Measurements from ENCODE around the gene MATN3.

The MATN3 gene

DNA sequence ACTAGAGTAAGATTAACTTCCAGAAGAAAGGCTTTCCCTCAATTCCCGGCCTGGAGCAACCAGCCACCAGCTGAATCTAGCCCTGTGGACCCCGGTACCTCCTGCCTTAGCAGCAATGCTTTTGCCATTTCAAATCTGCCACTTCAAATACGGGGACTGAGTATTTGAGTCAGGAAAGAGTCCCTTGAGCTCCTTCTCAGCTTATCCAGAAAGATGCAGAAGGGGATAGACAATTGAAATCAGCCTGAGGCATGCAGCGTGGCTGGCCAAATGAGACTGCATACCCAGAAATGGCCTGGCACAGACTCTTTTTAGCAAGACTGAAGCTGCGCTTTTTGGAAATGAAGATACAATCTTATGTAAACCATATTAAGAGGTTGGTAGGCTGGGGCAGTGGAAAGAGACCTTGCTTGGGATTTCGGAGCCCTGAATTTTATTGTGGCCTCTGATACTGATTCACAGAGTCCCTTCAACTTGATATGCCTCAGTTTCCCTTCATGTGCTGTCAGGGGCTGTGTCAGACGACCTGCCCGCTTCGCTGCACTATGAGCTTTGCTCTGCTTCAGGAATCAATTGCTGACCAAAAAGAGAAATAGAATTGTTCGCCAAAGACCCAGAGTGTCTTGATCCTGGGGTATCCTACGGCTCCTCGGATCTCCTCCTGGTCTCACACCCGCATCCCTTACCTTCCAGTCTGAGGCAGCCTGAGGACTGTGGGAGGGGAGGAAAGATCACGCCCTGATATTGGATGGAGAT is 1.0 kb downstream of the MATN3 start:
- TF ChIP-seq, protein P1, sequence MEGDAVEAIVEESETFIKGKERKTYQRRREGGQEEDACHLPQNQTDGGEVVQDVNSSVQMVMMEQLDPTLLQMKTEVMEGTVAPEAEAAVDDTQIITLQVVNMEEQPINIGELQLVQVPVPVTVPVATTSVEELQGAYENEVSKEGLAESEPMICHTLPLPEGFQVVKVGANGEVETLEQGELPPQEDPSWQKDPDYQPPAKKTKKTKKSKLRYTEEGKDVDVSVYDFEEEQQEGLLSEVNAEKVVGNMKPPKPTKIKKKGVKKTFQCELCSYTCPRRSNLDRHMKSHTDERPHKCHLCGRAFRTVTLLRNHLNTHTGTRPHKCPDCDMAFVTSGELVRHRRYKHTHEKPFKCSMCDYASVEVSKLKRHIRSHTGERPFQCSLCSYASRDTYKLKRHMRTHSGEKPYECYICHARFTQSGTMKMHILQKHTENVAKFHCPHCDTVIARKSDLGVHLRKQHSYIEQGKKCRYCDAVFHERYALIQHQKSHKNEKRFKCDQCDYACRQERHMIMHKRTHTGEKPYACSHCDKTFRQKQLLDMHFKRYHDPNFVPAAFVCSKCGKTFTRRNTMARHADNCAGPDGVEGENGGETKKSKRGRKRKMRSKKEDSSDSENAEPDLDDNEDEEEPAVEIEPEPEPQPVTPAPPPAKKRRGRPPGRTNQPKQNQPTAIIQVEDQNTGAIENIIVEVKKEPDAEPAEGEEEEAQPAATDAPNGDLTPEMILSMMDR (IDR thresholded peaks at IDR 0.05) = no peak
- no peaks in the 10 kb centered on the region for H3K9me3 ChIP-seq
- peaks cover 0 to 11% of the 10 kb centered on the region in 2 experiments for H3K4me1 ChIP-seq (ENCODE audit: control insufficient read depth in 1 of 2, insufficient read depth in 1 of 2, low read depth in 1 of 2, low read length in 1 of 2)
- no peak overlapping the region for H3K27ac ChIP-seq
- peaks cover 77% of the 10 kb centered on the region for H3K27me3 ChIP-seq
- H3K36me3 ChIP-seq = no peaks in the 10 kb centered on the region
- H3K4me3 ChIP-seq (ENCODE audit: low read depth in 1 of 2, low read length in 1 of 2) = no peak overlapping the region

- Histone ChIP-seq H3K4me1 (ENCODE audit: control insufficient read depth in 1 of 2, insufficient read depth in 1 of 2, low read depth in 1 of 2, low read length in 1 of 2) (peaks cover 0 to 11% of the 10 kb centered on the region in 2 experiments), H3K36me3 (no peaks in the 10 kb centered on the region), H3K27ac (no peak overlapping the region), H3K9me3 (no peaks in the 10 kb centered on the region), H3K27me3 (peaks cover 65% of the 10 kb centered on the region), H3K4me3 (ENCODE audit: low read depth in 1 of 2, low read length in 1 of 2) (no peak overlapping the region)
- TF ChIP-seq, protein P1 (IDR thresholded peaks at IDR 0.05) = no peak
These were observed 3.8 kb downstream of the MATN3 start for GRCh38 chr2:20008703-20009102.

- no peaks in the 10 kb centered on the region for H3K9me3 ChIP-seq
- H3K27ac ChIP-seq = no peak overlapping the region
- peaks cover 61% of the 10 kb centered on the region for H3K27me3 ChIP-seq
- no peak overlapping the region for H3K4me3 ChIP-seq (ENCODE audit: low read depth in 1 of 2, low read length in 1 of 2)
- TF ChIP-seq, protein P1 (IDR thresholded peaks at IDR 0.05) = no peak
- no peaks in the 10 kb centered on the region for H3K4me1 ChIP-seq (ENCODE audit: control insufficient read depth in 1 of 2, insufficient read depth in 1 of 2, low read depth in 1 of 2, low read length in 1 of 2)
- no peaks in the 10 kb centered on the region for H3K36me3 ChIP-seq
These were observed 6.5 kb downstream of the MATN3 start for GRCh38 chr2:20005891-20006470.

DNA sequence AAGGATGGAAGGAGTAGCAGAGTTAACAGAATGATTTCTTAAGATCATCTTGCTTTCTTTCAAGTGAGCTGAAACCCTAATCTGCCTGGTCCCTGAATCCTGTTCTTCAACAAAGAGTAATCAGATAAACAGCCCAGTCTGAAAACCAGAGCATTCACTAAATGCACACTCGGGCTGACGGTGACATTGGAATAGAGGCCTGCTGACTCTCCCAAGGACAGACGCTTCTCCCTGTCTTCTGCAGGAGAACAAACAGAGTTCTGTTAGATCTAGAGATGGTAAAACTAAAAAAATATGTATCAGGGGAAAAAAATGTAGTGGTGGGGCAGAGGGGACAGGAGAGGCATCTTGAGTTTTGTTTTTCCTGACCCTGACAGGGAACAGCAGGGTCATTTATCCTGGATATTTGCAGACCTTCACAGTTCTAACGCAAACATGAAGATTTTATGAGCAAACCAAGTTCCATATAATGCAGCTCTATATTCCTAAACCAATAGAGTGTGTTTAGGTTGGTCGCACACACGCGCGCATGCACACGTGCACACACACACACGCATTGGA is 7.3 kb downstream of the MATN3 start:
- Histone ChIP-seq H3K27ac (no peak overlapping the region), H3K27me3 (peaks cover 61% of the 10 kb centered on the region), H3K4me3 (ENCODE audit: low read depth in 1 of 2, low read length in 1 of 2) (no peak overlapping the region), H3K9me3 (no peaks in the 10 kb centered on the region), H3K4me1 (ENCODE audit: control insufficient read depth in 1 of 2, insufficient read depth in 1 of 2, low read depth in 1 of 2, low read length in 1 of 2) (no peaks in the 10 kb centered on the region), H3K36me3 (no peaks in the 10 kb centered on the region)
- TF ChIP-seq, protein P1 (IDR thresholded peaks at IDR 0.05) = no peak

DNA sequence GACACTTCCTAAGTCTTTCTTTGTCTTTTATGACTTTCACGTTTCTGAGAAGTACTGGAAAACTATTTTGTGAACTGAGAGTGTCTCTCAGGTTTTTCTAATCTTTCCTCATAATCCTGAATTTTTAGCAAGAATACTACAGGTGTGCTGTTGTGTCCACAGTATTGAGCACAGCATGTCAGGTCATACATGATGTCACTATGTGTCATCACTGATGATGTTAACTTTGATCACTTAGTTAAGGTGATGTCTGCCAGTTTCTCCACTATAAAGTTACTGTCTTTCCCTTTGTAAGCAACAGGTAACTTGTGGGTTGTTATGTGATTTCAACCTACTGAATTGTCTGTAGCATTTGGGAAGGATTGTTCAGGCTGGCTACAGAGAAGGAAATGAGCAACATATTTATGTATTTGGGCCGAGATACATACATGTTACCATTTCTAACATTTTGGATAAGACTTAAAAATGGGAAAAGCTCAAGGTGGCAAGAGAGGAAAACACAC is 11.1 kb downstream of the MATN3 start:
- H3K4me3 ChIP-seq (ENCODE audit: low read depth in 1 of 2, low read length in 1 of 2) = no peak overlapping the region
- no peaks in the 10 kb centered on the region for H3K4me1 ChIP-seq (ENCODE audit: control insufficient read depth in 1 of 2, insufficient read depth in 1 of 2, low read depth in 1 of 2, low read length in 1 of 2)
- peaks cover 38% of the 10 kb centered on the region for H3K27me3 ChIP-seq
- no peak overlapping the region for H3K27ac ChIP-seq
- H3K9me3 ChIP-seq = no peaks in the 10 kb centered on the region
- TF ChIP-seq, protein P1 (IDR thresholded peaks at IDR 0.05) = no peak
- H3K36me3 ChIP-seq = no peaks in the 10 kb centered on the region

All from neutrophil (primary cell).